GM23248 (cell line): ENCODE data around the gene DAB2IP. TPM values are rescaled to one million over a fixed set of nuclear protein-coding genes. Genes with fewer than 3 reads are reported as not detected.

Source experiments
- DNase-seq: peaks from one replicate; pipeline ENCODE4 v3.0.0-alpha.2; 2015
- H2AFZ ChIP-seq: fragments of 200-600 bp; sonication (generic); 2 replicates; pipeline ENCODE4 v1.6.1; 2016; ENCODE audit warnings: antibody characterized with exemption
- H3F3A ChIP-seq: fragments of 200-600 bp; sonication (generic); 2 replicates; pipeline ENCODE4 v1.6.1; 2016; ENCODE audit warnings: mild to moderate bottlenecking, antibody characterized with exemption, mixed run types; ENCODE audit not compliant: insufficient read depth
- H3K27ac ChIP-seq: fragments of 200-600 bp; sonication (generic); 2 replicates; pipeline ENCODE4 v1.5.1; 2016; ENCODE audit warnings: mild to moderate bottlenecking
- H3K27me3 ChIP-seq: fragments of 200-600 bp; sonication (generic); replicated peaks from 2 replicates; pipeline ENCODE4 v1.6.1; 2016; ENCODE audit warnings: mild to moderate bottlenecking; ENCODE audit not compliant: insufficient read depth
- H3K36me3 ChIP-seq: fragments of 200-600 bp; sonication (generic); 2 replicates; pipeline ENCODE4 v1.6.1; 2016; ENCODE audit warnings: low read depth, mild to moderate bottlenecking
- H3K4me1 ChIP-seq: fragments of 200-600 bp; sonication (generic); 2 replicates; pipeline ENCODE4 v1.6.1; 2016; ENCODE audit warnings: mild to moderate bottlenecking; ENCODE audit not compliant: insufficient read depth
- H3K4me2 ChIP-seq: fragments of 200-600 bp; sonication (generic); one replicate; pipeline ENCODE4 v1.6.1; 2016; ENCODE audit warnings: mild to moderate bottlenecking; ENCODE audit not compliant: unreplicated experiment
- H3K4me3 ChIP-seq: fragments of 200-600 bp; sonication (generic); 2 replicates; pipeline ENCODE4 v1.5.1; 2016; ENCODE audit warnings: mild to moderate bottlenecking
- H3K79me2 ChIP-seq: fragments of 200-600 bp; sonication (generic); 2 replicates; pipeline ENCODE4 v1.6.1; 2016; ENCODE audit warnings: mild to moderate bottlenecking; ENCODE audit not compliant: insufficient read depth
- H3K9ac ChIP-seq: fragments of 200-600 bp; sonication (generic); 2 replicates; pipeline ENCODE4 v1.6.1; 2016; ENCODE audit warnings: mild to moderate bottlenecking
- H3K9me2 ChIP-seq: fragments of 200-600 bp; sonication (generic); 2 replicates; pipeline ENCODE4 v1.6.1; 2016; ENCODE audit warnings: mixed run types, mild to moderate bottlenecking, moderate library complexity; ENCODE audit not compliant: insufficient read depth
- H3K9me3 ChIP-seq: fragments of 200-600 bp; sonication (generic); one replicate; pipeline ENCODE4 v1.6.1; 2017; ENCODE audit warnings: low read depth
- H4K20me1 ChIP-seq: fragments of 200-600 bp; sonication (generic); 2 replicates; pipeline ENCODE4 v1.6.0; 2016; ENCODE audit not compliant: insufficient read depth
- EZH2 ChIP-seq: fragments of 200-600 bp; sonication (generic); IDR thresholded peaks from 2 replicates; pipeline ENCODE4 v1.6.1; 2018; ENCODE audit warnings: antibody characterized with exemption, mild to moderate bottlenecking; ENCODE audit not compliant: insufficient read depth, poor library complexity, severe bottlenecking
- EZH2phosphoT487 ChIP-seq: fragments of 200-600 bp; sonication (generic); IDR thresholded peaks from 2 replicates; pipeline ENCODE4 v1.6.1; 2018; ENCODE audit warnings: antibody characterized with exemption, moderate library complexity, mild to moderate bottlenecking, low read depth; ENCODE audit not compliant: insufficient read depth
- WGBS, 2 experiments: methylation state at CpG; one replicate each; pipeline ENCODE4 v1.1.6; 2015 to 2017; ENCODE audit warnings: low lambda C conversion rate in 2 of 2, low coverage in 1 of 2; ENCODE audit errors: missing lambda C conversion rate in 2 of 2; 5-methylcytosine and 5-hydroxymethylcytosine counted together
- in situ Hi-C: fragments of 300-500 bp; cut with MboI; formaldehyde crosslinking; loops from 2 replicates; pipeline ENCODE4 v1.15.0; 2020
- polyA plus RNA-seq: library from polyadenylated mRNA; unstranded; fragments of >200 nt; fragmentation: Nextera tagmentation; extraction: Ambion mirVana; gene quantifications from 2 replicates; pipeline ENCODE4 v1.2.1, GENCODE V29; 2016
- total RNA-seq: library from RNA; depleted of rRNA; stranded (reverse); fragments of >200 nt; shearing (Covaris generic); gene quantifications from 2 replicates; pipeline ENCODE4 v1.2.3, GENCODE V29; 2014

Gene DAB2IP
- total and polyA plus RNA-seq, 2 experiments from 2014 or later, result 2.6 to 19.7 TPM

GRCh38 chr9:121816845-121817450 lies 165.5 kb downstream of the DAB2IP start:
- H3K27me3 ChIP-seq, result no peaks in the 10 kb centered on the region
- no peak overlapping the region for H3K27ac ChIP-seq
- 72 to 76% methylated on average over 12 of the region's 12 CpGs for WGBS, 2 experiments
- no peaks in the 10 kb centered on the region for H4K20me1 ChIP-seq
- peaks cover 10% of the 10 kb centered on the region for H3K4me1 ChIP-seq
- H3K9ac ChIP-seq, result no peak overlapping the region
- no peaks in the 10 kb centered on the region for H3K9me3 ChIP-seq
- no peaks in the 10 kb centered on the region for H3K9me2 ChIP-seq
- TF ChIP-seq EZH2phosphoT487 (no peak), EZH2 (no peak)
- no peak overlapping the region for H3K4me2 ChIP-seq
- DNase-seq, result no peak
- no peak overlapping the region for H3K4me3 ChIP-seq
- in situ Hi-C loops, result no loop called here
- no peaks in the 10 kb centered on the region for H3K79me2 ChIP-seq
- H3F3A ChIP-seq, result no peaks in the 10 kb centered on the region
- no peaks in the 10 kb centered on the region for H3K36me3 ChIP-seq
- H2AFZ ChIP-seq, result no peak overlapping the region

- H3F3A ChIP-seq, result no peaks in the 10 kb centered on the region
- H3K9me2 ChIP-seq, result no peaks in the 10 kb centered on the region
- in situ Hi-C loops, result no loop called here
- H3K4me3 ChIP-seq, result no peak overlapping the region
- H2AFZ ChIP-seq, result no peak overlapping the region
- H3K27ac ChIP-seq, result no peak overlapping the region
- H3K36me3 ChIP-seq, result no peaks in the 10 kb centered on the region
- no peaks in the 10 kb centered on the region for H3K79me2 ChIP-seq
- 83 to 87% methylated on average over 9 of the region's 9 CpGs for WGBS, 2 experiments
- DNase-seq, result no peak
- no peaks in the 10 kb centered on the region for H3K27me3 ChIP-seq
- no peak overlapping the region for H3K4me2 ChIP-seq
- TF ChIP-seq EZH2 (no peak), EZH2phosphoT487 (no peak)
- no peak overlapping the region for H3K9ac ChIP-seq
- H3K4me1 ChIP-seq, result peaks cover 10% of the 10 kb centered on the region
- no peaks in the 10 kb centered on the region for H3K9me3 ChIP-seq
- no peaks in the 10 kb centered on the region for H4K20me1 ChIP-seq
Observed at GRCh38 chr9:121817476-121817875, 166.0 kb downstream of the DAB2IP start.

GRCh38 chr9:121818016-121818661 lies 166.7 kb downstream of the DAB2IP start:
- Histone ChIP-seq H3K27me3 (no peaks in the 10 kb centered on the region), H4K20me1 (no peaks in the 10 kb centered on the region), H3K27ac (no peak overlapping the region), H3K9me3 (no peaks in the 10 kb centered on the region), H3F3A (no peaks in the 10 kb centered on the region), H3K4me2 (no peak overlapping the region), H3K4me1 (peaks cover 10% of the 10 kb centered on the region), H3K79me2 (no peaks in the 10 kb centered on the region), H2AFZ (no peak overlapping the region), H3K9ac (no peak overlapping the region), H3K36me3 (no peaks in the 10 kb centered on the region), H3K4me3 (no peak overlapping the region), H3K9me2 (no peaks in the 10 kb centered on the region)
- 84 to 90% methylated on average over 17 to 19 of the region's 19 CpGs for WGBS, 2 experiments
- no peak for TF ChIP-seq EZH2
- TF ChIP-seq EZH2phosphoT487, result no peak
- in situ Hi-C loops, result no loop called here
- DNase-seq, result no peak

GRCh38 chr9:121818841-121819427 lies 167.5 kb downstream of the DAB2IP start:
- Histone ChIP-seq H3K27me3 (no peaks in the 10 kb centered on the region), H3K9me2 (no peaks in the 10 kb centered on the region), H3K27ac (no peak overlapping the region), H3K4me2 (no peak overlapping the region), H3K9me3 (no peaks in the 10 kb centered on the region), H3F3A (no peaks in the 10 kb centered on the region), H3K9ac (0 out of 2 replicates have a peak overlapping the region, but pooled peaks have one; percentile 30), H2AFZ (peak overlapping the region; percentile 67; the same call in 1 of the 2 replicates), H3K4me1 (peaks cover 10% of the 10 kb centered on the region), H4K20me1 (no peaks in the 10 kb centered on the region), H3K79me2 (no peaks in the 10 kb centered on the region), H3K4me3 (no peak overlapping the region), H3K36me3 (no peaks in the 10 kb centered on the region)
- WGBS, 2 experiments, result 88 to 90% methylated on average over 12 of the region's 12 CpGs
- in situ Hi-C loops, result no loop called here
- TF ChIP-seq EZH2, result no peak
- no peak for TF ChIP-seq EZH2phosphoT487
- DNase-seq, result no peak
